ENCODE results near the gene SPON1.

The SPON1 gene

DNA sequence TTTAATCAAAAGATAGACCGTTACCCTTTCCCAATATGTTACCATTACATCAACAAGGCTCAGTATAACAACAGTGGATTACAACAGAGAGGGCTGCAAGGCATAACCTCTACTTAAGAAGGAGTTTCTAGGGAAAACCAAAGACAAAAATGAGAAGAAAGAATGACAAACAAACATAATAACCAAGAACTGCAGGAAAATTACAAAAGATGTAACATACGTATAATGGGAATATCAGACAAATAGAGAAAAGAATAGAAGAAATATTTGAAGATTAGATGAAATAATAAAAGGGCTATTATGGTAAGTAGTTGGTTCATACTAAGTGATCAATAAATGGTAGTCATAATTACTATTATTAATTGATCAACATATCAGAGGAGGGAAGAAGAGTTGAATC, 39.1 kb downstream of the SPON1 start:
- H3K27ac ChIP-seq (ENCODE audit: low read length) = no peak overlapping the region
- H3K4me2 ChIP-seq (ENCODE audit: insufficient read depth, low read length) = no peak overlapping the region
- no peaks in the 10 kb centered on the region for H4K20me1 ChIP-seq (ENCODE audit: insufficient read depth, low read length)
- no peaks in the 10 kb centered on the region for H3K9me3 ChIP-seq (ENCODE audit: insufficient read depth, low read length, severe bottlenecking)
- DNase-seq = no peak
- no peaks in the 10 kb centered on the region for H3K4me1 ChIP-seq (ENCODE audit: insufficient read depth, low read length)
- H3K27me3 ChIP-seq (ENCODE audit: insufficient read depth, low read length, poor library complexity) = peaks cover 14% of the 10 kb centered on the region
- no peak overlapping the region for H3K9ac ChIP-seq (ENCODE audit: low read depth, low read length)
- no peak for ATAC-seq (ENCODE audit: insufficient read depth, low read depth)
- H2AFZ ChIP-seq (ENCODE audit: low read depth, low read length) = no peak overlapping the region
- no peak overlapping the region for H3K4me3 ChIP-seq (ENCODE audit: low read depth in 1 of 2, low read length in 2 of 2)
- no peaks in the 10 kb centered on the region for H3K79me2 ChIP-seq (ENCODE audit: insufficient read depth, low read length)
- H3K36me3 ChIP-seq (ENCODE audit: insufficient read depth, low read length) = no peaks in the 10 kb centered on the region
- TF ChIP-seq, protein P1, sequence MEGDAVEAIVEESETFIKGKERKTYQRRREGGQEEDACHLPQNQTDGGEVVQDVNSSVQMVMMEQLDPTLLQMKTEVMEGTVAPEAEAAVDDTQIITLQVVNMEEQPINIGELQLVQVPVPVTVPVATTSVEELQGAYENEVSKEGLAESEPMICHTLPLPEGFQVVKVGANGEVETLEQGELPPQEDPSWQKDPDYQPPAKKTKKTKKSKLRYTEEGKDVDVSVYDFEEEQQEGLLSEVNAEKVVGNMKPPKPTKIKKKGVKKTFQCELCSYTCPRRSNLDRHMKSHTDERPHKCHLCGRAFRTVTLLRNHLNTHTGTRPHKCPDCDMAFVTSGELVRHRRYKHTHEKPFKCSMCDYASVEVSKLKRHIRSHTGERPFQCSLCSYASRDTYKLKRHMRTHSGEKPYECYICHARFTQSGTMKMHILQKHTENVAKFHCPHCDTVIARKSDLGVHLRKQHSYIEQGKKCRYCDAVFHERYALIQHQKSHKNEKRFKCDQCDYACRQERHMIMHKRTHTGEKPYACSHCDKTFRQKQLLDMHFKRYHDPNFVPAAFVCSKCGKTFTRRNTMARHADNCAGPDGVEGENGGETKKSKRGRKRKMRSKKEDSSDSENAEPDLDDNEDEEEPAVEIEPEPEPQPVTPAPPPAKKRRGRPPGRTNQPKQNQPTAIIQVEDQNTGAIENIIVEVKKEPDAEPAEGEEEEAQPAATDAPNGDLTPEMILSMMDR (IDR thresholded peaks at IDR 0.05; ENCODE audit: borderline replicate concordance, extremely low read depth, low read length, poor library complexity, severe bottlenecking) = no peak
- no peak for TF ChIP-seq EZH2 (IDR thresholded peaks at IDR 0.05; ENCODE audit: borderline replicate concordance, low read depth, low read length, severe bottlenecking)

DNA sequence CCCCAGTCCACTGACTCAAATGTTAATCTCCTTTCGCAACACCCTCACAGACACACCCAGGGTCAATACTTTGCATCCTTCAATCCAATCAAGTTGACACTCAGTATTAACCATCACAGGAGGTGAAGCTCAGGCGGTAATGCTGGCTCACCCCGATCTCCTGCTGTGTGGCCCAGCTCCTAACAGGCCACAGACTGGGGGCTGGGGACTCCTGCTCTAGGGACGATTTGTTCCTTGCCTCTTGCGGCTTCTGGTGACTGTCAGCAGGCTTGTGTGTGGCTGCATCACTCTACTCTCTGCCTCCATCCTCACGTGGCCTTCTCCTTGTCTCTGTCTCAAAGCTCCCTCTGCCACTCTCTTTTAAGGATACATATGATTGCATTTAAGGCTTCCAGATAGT, 45.0 kb downstream of the SPON1 start:
- TF ChIP-seq EZH2 (IDR thresholded peaks at IDR 0.05; ENCODE audit: borderline replicate concordance, low read depth, low read length, severe bottlenecking) = no peak
- TF ChIP-seq, protein P1 (IDR thresholded peaks at IDR 0.05; ENCODE audit: borderline replicate concordance, extremely low read depth, low read length, poor library complexity, severe bottlenecking) = no peak

DNA sequence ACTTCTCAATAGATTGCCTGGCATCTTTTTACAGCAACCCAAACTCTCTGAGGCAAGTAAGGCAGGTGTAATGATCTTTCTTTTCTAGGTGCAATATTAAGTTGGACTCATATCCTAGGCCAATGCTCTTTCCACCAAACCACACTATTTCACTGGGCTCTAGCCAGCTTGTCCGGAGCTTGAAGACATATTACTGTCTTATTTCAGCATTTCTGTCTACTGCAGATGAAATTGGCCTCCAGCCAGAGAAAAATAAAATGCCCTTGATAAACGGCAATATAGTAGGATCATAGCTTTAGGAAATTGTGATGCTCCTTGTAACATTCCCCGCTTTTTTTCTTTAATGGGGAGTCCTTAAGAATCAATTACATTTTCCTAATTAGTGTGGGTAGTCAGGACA, 48.1 kb downstream of the SPON1 start:
- H3K4me1 ChIP-seq (ENCODE audit: insufficient read depth, low read length) = no peaks in the 10 kb centered on the region
- no peaks in the 10 kb centered on the region for H3K79me2 ChIP-seq (ENCODE audit: insufficient read depth, low read length)
- H3K4me3 ChIP-seq (ENCODE audit: low read depth in 1 of 2, low read length in 2 of 2) = no peak overlapping the region
- H3K27me3 ChIP-seq (ENCODE audit: insufficient read depth, low read length, poor library complexity) = peaks cover 4% of the 10 kb centered on the region
- H2AFZ ChIP-seq (ENCODE audit: low read depth, low read length) = no peak overlapping the region
- no peak for TF ChIP-seq EZH2 (IDR thresholded peaks at IDR 0.05; ENCODE audit: borderline replicate concordance, low read depth, low read length, severe bottlenecking)
- TF ChIP-seq, protein P1 (IDR thresholded peaks at IDR 0.05; ENCODE audit: borderline replicate concordance, extremely low read depth, low read length, poor library complexity, severe bottlenecking) = no peak
- no peaks in the 10 kb centered on the region for H3K36me3 ChIP-seq (ENCODE audit: insufficient read depth, low read length)
- DNase-seq = no peak
- no peak overlapping the region for H3K27ac ChIP-seq (ENCODE audit: low read length)
- no peak overlapping the region for H3K9ac ChIP-seq (ENCODE audit: low read depth, low read length)
- no peaks in the 10 kb centered on the region for H4K20me1 ChIP-seq (ENCODE audit: insufficient read depth, low read length)
- no peak overlapping the region for H3K4me2 ChIP-seq (ENCODE audit: insufficient read depth, low read length)
- no peak for ATAC-seq (ENCODE audit: insufficient read depth, low read depth)
- no peaks in the 10 kb centered on the region for H3K9me3 ChIP-seq (ENCODE audit: insufficient read depth, low read length, severe bottlenecking)

More for the DNA sequence above, 45.0 kb downstream of the SPON1 start:
- peaks cover 4% of the 10 kb centered on the region for H3K27me3 ChIP-seq (ENCODE audit: insufficient read depth, low read length, poor library complexity)
- no peak overlapping the region for H3K27ac ChIP-seq (ENCODE audit: low read length)
- no peak for DNase-seq
- H3K4me2 ChIP-seq (ENCODE audit: insufficient read depth, low read length) = no peak overlapping the region
- H3K36me3 ChIP-seq (ENCODE audit: insufficient read depth, low read length) = no peaks in the 10 kb centered on the region
- no peaks in the 10 kb centered on the region for H3K4me1 ChIP-seq (ENCODE audit: insufficient read depth, low read length)
- H3K9me3 ChIP-seq (ENCODE audit: insufficient read depth, low read length, severe bottlenecking) = no peaks in the 10 kb centered on the region
- H2AFZ ChIP-seq (ENCODE audit: low read depth, low read length) = no peak overlapping the region
- H3K4me3 ChIP-seq (ENCODE audit: low read depth in 1 of 2, low read length in 2 of 2) = no peak overlapping the region
- H3K9ac ChIP-seq (ENCODE audit: low read depth, low read length) = no peak overlapping the region
- H4K20me1 ChIP-seq (ENCODE audit: insufficient read depth, low read length) = no peaks in the 10 kb centered on the region
- no peak for ATAC-seq (ENCODE audit: insufficient read depth, low read depth)
- no peaks in the 10 kb centered on the region for H3K79me2 ChIP-seq (ENCODE audit: insufficient read depth, low read length)

DNA sequence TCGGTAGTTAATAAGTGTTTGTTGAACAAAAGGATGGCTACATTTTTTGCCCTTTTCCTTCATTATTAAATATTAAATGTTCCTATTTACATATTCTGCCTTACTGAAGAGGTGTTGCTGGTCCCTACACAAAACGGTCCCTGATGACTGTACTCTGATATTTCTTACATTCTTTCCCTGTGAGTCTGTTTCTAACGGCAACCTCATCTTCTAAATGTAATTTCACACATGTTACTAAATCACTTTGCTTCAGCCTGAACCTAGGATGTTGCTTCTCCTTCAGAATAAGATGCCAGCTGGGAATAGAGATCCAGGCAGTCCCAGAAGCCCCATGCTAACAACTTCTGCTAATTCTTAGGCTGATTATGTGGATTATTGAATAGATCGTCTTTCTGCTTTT, 50.3 kb downstream of the SPON1 start:
- Histone ChIP-seq H3K9ac (ENCODE audit: low read depth, low read length) (no peak overlapping the region), H3K9me3 (ENCODE audit: insufficient read depth, low read length, severe bottlenecking) (no peaks in the 10 kb centered on the region), H3K27ac (ENCODE audit: low read length) (no peak overlapping the region), H3K27me3 (ENCODE audit: insufficient read depth, low read length, poor library complexity) (peaks cover 7% of the 10 kb centered on the region), H3K79me2 (ENCODE audit: insufficient read depth, low read length) (no peaks in the 10 kb centered on the region), H2AFZ (ENCODE audit: low read depth, low read length) (no peak overlapping the region), H3K4me1 (ENCODE audit: insufficient read depth, low read length) (no peaks in the 10 kb centered on the region), H3K4me2 (ENCODE audit: insufficient read depth, low read length) (no peak overlapping the region), H3K4me3 (ENCODE audit: low read depth in 1 of 2, low read length in 2 of 2) (no peak overlapping the region), H3K36me3 (ENCODE audit: insufficient read depth, low read length) (no peaks in the 10 kb centered on the region), H4K20me1 (ENCODE audit: insufficient read depth, low read length) (no peaks in the 10 kb centered on the region)
- DNase-seq (no peak), ATAC-seq (ENCODE audit: insufficient read depth, low read depth) (no peak)
- no peak for TF ChIP-seq EZH2 (IDR thresholded peaks at IDR 0.05; ENCODE audit: borderline replicate concordance, low read depth, low read length, severe bottlenecking)
- TF ChIP-seq, protein P1 (IDR thresholded peaks at IDR 0.05; ENCODE audit: borderline replicate concordance, extremely low read depth, low read length, poor library complexity, severe bottlenecking) = no peak
